Activated CD4-positive, CD25-positive, alpha-beta regulatory T cell (primary cell): ENCODE results near the gene NEK10.
"Not testable (repeated sequence)": the region's sequence is repeated elsewhere in the genome, so short reads cannot be mapped to it uniquely, and the experiment has no call there.

Experiments
- DNase-seq, 4 experiments: peaks; one replicate each; lab custom pipeline; 2025; lab: John Stamatoyannopoulos, UW

Gene NEK10, protein sequence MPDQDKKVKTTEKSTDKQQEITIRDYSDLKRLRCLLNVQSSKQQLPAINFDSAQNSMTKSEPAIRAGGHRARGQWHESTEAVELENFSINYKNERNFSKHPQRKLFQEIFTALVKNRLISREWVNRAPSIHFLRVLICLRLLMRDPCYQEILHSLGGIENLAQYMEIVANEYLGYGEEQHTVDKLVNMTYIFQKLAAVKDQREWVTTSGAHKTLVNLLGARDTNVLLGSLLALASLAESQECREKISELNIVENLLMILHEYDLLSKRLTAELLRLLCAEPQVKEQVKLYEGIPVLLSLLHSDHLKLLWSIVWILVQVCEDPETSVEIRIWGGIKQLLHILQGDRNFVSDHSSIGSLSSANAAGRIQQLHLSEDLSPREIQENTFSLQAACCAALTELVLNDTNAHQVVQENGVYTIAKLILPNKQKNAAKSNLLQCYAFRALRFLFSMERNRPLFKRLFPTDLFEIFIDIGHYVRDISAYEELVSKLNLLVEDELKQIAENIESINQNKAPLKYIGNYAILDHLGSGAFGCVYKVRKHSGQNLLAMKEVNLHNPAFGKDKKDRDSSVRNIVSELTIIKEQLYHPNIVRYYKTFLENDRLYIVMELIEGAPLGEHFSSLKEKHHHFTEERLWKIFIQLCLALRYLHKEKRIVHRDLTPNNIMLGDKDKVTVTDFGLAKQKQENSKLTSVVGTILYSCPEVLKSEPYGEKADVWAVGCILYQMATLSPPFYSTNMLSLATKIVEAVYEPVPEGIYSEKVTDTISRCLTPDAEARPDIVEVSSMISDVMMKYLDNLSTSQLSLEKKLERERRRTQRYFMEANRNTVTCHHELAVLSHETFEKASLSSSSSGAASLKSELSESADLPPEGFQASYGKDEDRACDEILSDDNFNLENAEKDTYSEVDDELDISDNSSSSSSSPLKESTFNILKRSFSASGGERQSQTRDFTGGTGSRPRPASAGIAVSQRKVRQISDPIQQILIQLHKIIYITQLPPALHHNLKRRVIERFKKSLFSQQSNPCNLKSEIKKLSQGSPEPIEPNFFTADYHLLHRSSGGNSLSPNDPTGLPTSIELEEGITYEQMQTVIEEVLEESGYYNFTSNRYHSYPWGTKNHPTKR

DNA sequence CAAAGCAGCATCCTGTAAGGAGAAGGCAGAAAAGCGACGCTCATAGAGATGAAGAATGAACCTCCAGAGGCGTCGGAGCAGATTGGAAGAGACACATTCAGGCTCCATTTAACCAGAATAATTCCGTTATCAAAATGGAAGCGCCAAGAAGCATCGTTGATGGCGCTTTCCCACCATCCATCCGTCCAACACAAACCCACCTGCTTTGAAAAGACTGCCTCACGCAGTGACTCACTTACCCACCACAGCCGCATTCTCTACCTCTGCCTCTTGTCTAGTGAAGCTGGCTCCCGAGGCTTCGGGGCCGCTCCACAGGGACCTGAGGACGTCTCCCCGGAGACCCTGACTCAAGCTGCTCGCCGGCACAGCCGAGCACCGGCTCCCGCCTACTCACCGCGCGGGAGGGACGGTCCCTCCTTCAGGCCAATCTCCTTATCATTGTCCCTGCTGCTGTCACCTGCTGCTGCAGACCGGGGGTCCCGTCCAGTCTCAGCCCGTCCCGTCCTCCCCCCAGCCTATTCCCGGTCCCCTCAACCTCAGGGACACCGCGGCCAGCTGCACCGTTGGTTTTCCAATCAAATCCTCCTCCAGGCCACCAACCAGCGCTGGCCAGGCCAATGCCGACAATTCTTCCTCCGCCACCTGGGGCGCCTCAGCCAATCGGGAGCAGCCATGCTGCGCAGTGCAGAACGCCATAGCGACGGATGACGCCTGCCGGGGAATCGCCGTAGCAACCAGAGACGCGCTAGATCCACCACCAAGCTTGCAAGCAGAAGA lies at the start of gene NEK10:
Gene NEK10, minus strand, starts transcription at position 553 of the 777 bp plus-strand sequence. CDS start 16,501 bp downstream, outside the sequence.
- peak; percentile 80 to 85 (median 84) for DNase-seq

DNA sequence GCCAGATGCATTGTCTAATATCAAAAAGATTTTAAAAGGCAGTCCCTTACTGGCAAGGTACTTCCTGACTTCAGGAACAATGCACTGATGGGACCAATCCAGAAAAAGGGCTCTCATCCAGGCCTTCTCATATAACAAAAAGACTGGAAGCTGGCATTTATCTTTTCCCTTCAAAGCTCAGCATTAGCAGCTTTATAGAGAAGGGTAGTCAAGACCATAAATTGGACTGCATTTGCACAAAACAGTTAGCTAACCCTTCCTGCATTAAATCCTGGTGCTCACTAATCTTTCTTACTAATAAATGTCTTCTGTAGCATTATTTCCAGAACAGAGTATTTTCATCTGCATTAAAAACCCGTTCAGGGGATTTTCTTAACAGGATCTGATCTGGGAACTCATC lies 46.0 kb upstream of the NEK10 start:
- no peak for DNase-seq

DNA sequence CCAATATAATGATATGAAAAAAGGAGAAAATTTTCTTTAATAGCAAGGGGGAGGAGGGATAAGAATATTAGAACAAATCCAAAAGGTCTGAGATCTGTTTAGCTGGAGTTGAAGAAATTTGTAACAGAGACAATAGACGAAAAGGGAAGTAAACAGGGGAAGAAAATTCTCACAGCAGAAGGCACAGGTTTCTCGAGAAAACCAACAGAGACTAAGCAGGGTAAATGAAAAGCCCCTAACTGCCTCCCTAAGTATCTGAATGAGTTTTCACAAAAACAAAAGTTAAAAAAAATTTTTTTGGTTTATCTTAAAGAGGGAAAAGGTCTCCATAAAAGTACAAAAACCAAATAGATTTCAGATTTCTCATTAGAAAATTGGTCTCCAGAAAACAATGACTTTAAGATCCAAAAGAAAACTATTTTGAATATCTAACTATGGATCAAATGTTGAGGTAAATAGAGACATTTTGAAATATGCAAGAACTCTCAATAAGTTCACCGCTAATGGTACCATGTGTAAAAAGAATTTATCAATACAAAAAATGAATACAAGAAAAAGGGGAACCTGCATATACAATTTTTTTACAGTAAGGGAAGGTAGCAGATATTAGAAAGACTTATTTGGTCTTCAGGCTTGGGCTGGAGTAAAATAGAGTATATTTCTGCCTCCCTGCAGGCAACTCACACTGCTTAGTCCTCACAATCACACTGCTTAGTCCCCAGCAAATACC lies 23.9 kb upstream of the NEK10 start:
- no peak for DNase-seq

DNA sequence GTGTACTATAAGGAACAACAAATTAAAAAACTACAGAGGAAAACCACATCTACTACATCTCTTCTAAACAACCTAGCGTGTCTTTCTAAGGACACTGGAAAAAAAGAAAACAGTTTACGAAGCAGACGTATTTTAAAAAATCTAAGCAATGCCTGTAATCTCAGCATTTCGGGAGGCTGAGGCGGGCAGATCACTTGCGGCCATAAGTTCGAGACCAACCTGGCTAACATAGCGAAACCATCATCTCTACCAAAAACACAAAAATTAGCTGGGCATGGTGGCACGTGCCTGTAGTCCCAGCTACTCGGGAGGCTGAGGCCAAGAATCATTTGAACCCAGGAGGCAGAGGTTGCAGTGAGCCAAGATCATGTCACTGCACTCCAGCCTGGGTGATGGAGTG lies 23.2 kb upstream of the NEK10 start:
- not testable (repeated sequence) for DNase-seq

DNA sequence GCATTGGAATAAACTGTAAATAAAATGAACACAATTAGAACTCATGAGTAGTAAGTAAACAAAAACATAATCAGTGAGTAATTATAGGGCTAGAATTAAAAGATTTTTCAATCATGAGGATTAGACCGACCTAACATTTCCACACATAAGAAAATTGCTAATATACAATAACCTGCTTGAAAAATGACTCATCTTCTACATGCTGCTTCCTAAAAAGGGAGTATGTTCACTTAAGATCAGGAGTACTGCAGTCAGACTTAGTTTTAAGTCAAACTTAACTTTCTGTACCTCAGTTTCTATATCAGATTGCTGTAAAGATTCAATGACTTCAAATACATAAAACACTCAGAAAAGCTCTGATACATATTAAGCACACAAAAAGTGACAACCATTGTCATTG lies 22.6 kb upstream of the NEK10 start:
- DNase-seq, result no peak

DNA sequence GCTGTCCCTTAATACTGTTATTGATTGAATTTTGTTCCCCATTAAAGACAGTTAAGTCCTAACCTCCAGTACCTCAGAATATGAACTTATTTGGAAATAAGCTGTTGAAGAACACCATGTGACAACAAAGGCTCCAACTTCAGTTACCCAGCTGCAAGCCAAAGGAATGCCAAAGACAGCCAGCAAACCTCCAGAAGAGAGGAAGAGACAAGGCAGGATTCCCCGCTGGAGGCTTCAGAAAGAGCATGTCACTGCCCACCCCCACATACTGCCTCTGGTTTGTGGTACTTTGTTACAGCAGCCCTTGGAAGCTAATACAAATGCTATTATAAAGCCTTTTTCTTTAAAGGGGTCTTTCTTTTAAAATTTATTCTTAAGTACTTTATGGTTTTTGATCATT lies 18.4 kb upstream of the NEK10 start:
- no peak for DNase-seq

DNA sequence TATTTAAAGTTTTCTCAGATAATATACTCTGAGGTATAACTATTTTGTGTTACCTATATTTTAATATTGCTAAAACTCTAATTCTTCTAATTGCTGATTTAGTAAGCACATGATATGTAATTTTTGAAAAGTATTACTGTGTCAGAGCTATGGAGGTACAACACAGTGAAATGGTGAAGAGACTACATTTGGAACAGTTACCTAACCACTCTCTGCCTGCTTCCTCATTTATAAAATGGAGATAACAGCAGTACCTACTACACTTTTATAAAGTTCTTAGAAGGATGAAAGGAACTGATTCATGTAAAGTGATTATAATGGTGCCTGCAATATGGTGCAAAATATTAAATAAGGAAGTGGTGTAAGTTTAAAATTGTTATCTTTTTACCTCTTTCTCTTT lies 16.3 kb upstream of the NEK10 start:
- no peak for DNase-seq

DNA sequence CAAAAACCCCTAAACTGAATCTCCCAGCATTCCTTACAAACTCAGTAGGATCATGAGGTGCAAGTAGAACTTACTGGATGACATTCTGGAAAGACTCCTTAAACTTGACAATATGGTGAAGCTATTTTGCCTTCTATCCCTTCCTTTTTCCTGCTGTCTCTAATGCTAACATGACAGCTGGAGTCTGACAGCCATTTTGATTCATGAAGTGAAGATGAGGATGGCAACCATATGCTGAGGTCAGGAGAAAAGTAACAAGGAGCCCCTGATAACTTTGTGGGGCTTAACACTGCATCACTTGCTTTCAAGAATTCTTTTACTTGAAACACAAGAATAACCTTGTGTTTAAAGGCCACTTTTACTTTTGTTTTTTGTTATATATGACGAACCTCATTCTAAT lies 15.0 kb upstream of the NEK10 start:
- DNase-seq, result no peak

DNA sequence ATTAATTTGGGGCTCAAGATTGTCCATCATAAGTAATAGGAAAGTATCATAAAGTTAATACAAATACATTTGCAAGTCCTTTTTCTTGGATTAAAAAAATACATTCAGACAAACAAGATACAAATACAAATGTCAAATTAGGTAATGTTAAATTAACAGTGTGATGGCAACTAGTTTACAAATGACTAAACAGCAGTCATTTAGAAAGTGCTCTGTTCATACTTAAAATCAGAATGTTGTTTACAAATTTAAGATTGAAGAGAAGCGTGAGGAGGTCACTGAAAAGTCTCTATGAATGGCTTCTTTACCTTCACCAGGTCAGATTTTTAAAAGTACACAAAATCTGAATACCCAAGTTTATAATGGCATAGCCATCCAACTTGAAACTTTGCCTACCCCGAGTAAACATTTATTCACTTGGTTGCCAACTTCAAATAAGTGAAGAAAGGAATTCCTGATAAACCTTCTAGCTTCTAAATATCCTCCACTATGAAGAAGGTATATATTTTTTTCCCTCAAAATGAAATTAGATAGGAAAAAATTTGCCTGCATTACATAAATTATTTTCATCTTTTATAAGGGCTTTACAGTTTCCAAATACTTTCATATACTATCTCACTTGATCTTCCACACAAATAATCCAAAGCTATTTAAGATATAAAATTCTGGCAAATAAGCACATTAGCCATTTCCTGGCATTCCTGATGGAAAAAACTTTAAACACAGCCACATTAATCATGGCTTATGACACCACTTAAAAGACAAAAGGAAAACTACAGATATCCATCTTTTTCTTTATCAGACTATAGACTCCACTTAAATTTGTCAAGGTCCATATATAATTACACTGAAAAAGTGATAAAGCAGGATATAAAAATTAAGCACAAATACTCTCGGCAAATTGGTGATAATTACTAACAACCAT lies 11.5 kb upstream of the NEK10 start:
- DNase-seq, result no peak

DNA sequence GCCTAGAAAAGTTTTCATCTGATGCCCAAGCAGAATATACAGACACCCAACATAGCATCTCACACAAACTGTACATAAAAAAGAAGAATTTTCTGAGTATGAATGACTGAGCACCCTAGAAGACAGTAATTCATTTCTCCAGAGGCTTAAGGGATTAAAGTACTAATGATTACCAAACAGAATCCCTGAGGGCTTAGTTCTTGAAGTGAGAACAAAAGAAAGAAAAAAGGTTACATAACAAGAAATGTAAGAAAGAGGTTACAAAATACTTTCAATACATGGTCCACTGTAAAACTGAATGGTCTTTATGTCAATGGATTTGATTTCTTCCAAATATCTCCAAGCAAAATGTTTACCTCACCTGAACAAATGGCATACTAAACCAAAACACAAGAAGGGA lies 9.1 kb upstream of the NEK10 start:
- no peak for DNase-seq

DNA sequence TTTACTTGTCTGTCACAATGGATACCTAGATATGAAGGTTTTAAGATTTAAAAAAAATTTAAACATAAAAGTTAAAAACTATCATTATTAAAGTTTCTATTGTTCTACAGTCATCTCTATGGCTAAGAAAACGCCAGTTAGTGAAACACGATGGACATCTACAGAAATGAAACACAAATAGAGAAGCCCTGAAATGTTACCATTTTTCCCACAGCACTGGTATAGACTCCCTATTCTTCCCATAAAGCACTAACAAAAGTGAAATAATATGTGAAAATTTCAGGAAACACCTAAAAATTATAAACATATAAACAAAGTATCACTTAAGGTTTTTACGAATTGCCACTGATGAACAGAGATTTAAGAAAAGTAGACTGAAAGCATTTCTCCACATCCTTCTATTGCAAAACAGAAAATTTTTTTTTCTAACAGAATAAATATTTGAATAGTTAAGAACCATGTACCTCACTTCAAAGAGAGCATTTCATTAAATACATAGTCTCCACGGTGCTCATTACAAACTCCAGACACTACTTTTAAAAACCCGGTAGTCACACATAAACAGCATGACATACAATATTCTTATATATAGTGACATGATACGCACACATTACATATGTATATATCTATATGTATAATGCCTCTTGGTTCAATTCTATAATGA lies 7.1 kb upstream of the NEK10 start:
- DNase-seq, result no peak

DNA sequence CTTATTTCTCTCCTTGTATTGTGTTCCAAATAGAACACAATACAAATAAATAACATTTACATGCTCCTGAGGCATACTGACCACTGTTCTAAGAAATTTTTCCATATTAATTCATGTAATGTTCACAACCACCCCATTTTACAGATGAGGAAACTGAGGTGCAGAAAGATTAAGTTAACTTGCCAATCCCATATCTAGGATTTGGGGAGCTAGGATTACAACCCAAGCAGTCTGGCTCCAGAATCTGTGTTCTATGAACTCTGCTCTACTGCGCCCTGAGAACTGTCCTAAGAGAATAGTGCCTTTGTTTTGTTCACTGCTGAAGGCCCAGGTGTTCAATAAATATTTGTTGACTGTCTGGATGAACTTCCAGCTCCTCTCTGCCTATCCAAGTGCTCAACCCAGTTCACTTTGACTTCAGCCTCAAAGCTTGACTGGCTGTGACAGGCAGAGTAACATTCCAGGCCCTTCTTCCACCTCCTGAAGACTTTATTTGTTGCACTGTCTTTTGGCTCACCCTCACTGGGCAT lies 3.1 kb downstream of the NEK10 start:
- DNase-seq, result no peak

DNA sequence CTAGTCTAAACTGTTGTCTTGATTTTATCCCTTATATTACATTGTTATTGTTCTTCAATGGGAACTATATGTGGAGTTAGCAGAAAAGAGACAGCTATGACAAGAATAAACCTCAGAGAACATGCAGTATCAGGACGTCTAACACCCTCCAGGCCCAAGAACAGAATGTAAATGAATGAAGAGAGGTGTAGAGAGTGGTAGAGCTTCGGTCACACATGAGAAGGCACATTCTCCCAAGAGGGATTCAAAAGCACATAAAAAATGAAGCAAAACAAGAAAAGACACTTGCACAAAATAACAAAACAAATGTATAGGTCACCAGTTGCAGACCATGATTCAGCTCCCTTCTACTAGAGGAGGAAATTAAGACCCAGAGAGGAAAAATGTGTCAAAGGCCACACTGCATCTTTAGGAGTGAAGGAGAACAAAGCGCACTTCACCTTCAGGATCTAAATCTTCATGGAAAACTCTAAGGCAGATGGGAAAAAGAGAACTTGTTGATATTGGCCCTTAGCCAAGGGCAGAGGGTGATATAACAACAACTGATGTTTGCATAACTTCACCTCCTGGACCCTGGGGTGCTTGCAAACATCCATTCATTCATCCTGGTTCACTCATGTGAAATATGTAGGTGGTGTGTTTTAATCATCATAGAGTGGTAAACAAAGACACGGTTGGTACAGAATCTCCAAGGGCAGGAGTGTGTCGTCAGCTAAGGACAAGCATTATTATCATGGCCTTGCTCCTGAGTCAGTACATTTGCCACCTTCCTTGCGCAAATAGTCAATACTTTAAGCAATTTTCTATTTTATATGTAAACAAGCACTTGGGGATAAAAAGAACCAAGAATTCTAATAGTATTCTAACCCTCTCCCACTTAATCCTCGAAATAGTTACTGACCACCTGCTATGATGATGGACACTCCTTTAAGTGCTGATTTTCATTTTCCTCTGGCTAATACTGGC lies 8.8 kb downstream of the NEK10 start:
- DNase-seq, result no peak

DNA sequence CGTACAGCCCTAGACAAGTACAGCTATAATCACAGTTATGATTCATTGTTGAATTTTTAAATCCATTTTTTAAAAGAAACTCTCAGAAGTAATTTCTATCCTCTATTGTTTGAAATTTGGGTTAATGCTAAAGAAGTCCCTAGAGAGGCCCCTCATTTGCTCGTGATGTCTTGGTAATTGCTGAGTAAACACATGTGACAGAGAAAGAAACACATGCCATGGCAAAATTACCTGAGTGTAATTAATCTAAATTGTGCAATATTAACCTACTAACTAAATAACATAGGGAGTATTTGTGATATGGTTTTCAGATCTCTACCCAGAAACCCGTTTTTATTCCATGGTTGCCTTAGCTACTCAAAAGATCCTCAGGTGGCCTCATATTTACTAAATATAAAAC lies 10.8 kb downstream of the NEK10 start:
- DNase-seq, result no peak

DNA sequence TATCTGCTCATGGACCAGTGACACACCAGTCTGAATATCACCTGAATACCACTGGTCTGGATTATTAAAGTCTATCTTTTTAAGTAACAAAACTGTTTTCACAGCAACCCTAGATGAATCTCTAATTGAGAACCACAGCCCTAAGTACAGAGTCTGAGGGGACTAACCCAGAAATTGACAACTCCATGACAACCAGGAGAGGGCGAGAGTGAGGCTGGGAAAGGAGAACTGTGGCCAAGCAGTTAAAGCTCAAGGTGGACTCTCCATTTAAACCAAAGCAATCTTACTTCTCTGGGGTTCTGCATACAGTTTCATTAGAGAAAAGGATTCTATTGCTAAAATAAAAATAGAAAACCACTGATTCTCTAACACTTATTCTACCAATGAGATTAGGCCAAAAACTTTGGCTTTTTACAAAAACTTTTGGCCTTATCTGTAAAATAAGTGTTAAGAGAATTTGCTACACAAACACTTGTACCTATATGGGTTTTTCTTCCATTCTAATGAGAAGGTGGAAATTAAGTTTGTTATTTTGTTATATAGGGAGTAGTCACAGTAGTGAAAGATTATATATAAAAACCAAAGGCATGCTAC lies 11.4 kb downstream of the NEK10 start:
- peak; percentile 2 to 27 (median 18) for DNase-seq

DNA sequence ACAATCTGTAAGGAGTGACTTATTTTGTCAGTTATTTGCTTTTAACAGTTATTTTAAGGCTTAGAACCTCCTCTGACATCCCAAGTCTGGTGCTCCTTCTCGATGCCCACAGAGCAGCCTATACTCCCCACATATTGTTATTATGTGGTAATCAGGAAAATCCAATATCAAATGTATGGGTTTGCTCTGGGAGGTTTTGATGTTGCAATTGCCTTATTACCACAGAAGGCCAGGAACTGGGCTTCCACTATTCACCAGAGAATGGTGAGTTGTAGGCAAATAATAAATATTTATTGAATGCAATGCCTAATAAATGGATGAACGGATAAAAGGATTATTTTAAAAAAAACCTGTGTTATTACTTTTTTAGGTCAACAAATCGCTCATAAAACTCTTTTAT lies 12.2 kb downstream of the NEK10 start:
- DNase-seq, result no peak

DNA sequence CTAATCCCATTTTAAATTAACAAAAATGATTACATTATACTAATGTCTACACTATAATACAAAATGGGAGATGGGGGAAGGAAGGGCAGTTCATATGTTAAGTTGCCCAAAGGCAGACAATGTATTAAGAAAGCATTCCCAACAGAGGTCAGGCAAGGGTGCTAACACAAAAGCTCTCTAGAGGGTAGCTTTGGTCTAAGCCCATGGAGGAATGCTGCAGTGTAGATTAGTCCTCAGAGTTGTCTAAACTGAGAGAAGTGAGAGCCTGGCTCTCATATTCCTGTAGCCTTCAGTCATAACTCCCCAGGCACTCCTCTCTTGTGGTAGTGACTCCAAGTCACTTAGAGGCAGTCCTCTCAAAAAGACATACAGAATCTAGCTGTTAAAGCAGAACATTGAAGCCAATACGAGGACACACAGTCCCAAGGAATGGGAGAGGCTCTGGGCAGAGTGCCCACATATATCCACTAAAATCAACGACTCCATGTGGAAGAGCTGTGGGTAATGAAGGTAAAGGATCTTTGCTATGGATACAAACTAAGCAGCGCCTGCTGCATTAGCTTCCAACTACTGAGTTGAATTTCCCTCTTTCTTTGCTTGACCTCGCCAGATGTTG lies 14.5 kb downstream of the NEK10 start:
- no peak for DNase-seq
